Epithelial cell of esophagus (primary cell): ENCODE results near the gene SLC7A9.

Source experiments
- DNase-seq: peaks from one replicate; pipeline ENCODE4 v3.0.0; 2010; ENCODE audit warnings: low read depth
- H3K4me3 ChIP-seq: 2 replicates; pipeline ENCODE4 v1.5.1; 2011; ENCODE audit warnings: mild to moderate bottlenecking, low read length, control low read depth
- TF ChIP-seq, protein P1 (sequence below): IDR thresholded peaks from 2 replicates; pipeline ENCODE4 v1.5.1; 2011; ENCODE audit warnings: low read depth, mild to moderate bottlenecking, low read length, control low read depth, inconsistent platforms; ENCODE audit not compliant: insufficient read depth; ENCODE audit errors: missing control alignments

Gene SLC7A9

DNA sequence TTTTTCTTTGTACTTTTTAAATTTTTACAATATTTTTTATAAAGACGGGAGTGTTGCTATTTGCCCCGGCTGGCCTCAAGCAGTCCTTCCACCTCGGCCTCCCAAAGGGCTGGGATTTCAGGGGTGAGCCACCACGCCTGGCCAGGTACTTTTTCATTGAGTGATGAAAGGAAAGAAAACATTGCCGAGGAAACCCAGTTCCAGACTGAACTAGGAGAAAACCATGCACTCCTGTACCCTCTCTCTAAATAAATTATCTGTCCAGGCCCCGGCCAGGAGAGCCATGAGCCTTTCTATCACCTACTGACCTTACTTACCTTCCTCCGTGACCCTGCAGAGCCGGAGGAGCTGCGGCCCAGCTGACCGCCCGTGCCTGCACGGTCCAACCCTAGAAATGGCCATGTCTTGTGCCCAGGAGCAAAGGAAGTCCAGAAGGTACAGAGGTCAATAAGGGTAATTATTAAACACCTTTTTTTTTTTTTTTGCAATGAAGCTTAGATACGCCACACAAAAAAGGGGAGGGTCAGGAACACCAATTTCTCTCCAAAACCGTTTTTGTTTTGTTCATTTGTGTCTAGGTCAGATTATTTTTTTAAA is at the start of gene SLC7A9:
TSS of gene SLC7A9 (minus strand) at position 399 of the 597 bp plus-strand sequence. CDS start 1,233 bp downstream, outside the sequence.
- DNase-seq: no peak
- no peak within 1 kb of the TSS for H3K4me3 ChIP-seq
- TF ChIP-seq, protein P1, sequence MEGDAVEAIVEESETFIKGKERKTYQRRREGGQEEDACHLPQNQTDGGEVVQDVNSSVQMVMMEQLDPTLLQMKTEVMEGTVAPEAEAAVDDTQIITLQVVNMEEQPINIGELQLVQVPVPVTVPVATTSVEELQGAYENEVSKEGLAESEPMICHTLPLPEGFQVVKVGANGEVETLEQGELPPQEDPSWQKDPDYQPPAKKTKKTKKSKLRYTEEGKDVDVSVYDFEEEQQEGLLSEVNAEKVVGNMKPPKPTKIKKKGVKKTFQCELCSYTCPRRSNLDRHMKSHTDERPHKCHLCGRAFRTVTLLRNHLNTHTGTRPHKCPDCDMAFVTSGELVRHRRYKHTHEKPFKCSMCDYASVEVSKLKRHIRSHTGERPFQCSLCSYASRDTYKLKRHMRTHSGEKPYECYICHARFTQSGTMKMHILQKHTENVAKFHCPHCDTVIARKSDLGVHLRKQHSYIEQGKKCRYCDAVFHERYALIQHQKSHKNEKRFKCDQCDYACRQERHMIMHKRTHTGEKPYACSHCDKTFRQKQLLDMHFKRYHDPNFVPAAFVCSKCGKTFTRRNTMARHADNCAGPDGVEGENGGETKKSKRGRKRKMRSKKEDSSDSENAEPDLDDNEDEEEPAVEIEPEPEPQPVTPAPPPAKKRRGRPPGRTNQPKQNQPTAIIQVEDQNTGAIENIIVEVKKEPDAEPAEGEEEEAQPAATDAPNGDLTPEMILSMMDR: no peak

DNA sequence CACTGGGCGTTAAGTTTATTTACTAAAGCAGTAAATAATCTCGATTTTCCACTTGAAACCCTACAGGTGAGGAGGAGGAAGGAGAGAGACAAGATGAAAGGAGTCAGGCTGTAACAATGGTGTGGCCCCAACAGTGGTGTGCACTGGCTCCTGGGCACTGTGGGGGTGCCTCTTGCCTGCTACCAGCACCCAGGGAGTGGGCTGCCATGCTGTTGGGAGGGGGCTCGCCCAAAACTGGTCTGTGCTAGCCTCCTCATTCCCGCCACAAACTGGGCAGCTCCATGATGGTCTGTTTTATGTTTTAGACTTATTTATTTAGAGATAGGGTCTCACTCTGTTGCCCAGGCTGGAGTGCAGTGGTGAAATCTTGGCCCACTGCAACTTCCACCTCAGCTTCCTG is 49.8 kb upstream of the SLC7A9 start:
- TF ChIP-seq, protein P1: no peak
- no peak for DNase-seq
- no peak overlapping the region for H3K4me3 ChIP-seq

DNA sequence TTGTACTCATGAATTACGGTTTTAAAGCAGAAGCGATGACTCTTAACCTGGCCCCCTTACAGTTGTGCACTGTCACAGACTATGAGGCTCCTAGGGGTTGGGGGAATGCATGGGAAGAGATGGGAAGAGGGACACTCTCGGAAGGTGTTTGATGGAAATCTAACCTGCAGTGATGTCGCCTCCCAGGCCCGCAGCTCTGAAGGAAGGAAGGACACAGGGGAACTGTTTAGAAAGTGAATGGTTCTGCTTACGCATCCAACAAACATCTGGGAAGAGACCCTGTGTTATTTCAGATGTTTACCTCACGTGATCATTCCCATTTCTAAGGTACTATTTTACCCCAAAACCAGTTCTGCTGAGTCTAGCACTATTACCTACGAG is 48.0 kb upstream of the SLC7A9 start:
- no peak overlapping the region for H3K4me3 ChIP-seq
- DNase-seq: no peak
- TF ChIP-seq, protein P1: no peak

DNA sequence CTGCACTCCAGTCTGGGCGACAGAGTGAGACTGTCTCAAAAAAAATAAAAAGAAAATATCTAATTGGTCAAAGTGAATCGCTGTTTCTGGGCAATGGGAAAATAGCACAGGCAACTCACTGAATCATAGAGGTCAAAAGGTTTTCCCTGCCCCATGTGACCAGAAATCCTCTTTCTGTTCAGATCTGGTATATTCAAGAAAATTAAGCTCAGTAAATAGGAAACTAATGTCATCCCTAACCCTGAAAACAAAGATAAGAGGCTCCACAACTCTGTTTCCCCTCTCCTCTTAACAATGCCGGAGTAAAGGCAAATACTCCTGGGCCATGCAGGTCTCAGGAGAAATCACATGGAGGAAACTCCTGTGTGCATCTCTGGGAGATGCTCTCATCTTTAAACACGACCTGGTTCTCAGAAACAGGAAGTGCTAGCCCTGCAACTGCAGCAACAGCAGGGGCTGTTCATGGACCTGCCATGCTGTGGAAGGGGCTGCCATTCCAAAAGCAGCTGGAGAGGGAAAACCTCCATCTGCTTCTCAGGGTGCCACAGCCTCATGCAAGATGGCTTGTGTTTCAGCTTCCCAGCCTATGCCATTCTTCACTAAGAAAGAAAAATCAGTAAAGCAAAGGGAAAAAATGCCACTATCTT is 47.5 kb upstream of the SLC7A9 start:
- no peak for DNase-seq
- TF ChIP-seq, protein P1: no peak
- no peak overlapping the region for H3K4me3 ChIP-seq

DNA sequence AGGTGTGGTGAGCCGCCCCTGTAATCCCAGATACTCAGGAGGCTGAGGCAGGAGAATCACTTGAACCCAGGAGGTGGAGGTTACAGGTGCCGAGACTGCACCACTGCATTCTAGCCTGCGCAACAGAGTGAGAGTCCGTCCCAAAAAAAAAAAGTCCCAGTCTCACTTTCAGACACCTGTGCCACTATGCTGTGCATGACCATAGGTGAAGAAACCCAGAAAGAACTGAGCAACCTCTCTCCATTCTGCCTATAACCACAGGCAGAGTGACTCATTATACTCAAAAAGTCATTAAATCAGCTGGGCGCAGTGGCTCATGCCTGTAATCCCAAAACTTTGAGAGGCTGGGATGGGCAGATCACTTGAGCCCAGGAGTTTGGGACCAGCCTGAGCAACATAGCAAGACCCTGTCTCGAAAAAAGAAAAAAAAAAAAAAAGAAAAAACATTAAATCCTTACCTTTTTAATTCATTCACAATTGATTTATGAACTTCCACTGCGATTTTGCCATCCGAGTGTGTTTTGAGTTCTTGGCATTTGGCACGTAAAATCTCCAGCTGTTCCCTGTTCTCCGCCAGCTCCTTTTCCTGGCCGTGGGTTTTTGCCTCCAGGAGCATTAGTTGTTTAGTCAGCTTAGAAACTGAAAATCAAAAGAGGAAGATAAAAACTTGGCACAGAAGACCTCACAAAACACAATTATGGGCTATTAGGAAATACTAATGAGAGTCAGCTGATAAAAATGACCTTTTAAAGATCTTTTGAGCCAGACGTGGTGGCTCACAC is 45.5 kb upstream of the SLC7A9 start:
- H3K4me3 ChIP-seq: no peak overlapping the region
- DNase-seq: peak; percentile 8
- TF ChIP-seq, protein P1: no peak

DNA sequence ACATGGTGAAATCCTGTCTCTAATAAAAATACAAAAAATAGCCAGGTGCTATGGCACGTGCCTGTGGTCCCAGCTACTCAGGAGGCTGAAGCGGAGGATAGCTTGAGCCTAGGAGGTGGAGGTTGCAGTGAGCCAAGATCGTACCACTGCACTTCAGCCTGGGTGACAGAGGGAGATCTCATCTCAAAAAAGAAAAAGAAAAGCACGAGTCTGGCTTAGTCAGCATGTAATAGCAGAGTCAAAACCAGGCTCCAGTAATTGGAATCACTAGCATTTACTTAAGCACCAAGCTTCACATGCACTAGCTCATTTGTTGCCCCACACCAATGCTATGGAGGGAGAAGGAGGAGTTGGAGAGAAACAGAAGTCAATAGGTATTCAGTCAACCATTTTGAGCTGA is 41.9 kb upstream of the SLC7A9 start:
- DNase-seq: no peak
- H3K4me3 ChIP-seq: no peak overlapping the region
- TF ChIP-seq, protein P1: no peak
